SH-SY5Y (cell line): Measurements from ENCODE around the gene PAGE2.

Experiments used
- GATA2 ChIP-seq: IDR thresholded peaks from 2 replicates; pipeline ENCODE4 v1.6.1; 2011; ENCODE audit warnings: mild to moderate bottlenecking, low read depth, low read length
- GATA3 ChIP-seq: IDR thresholded peaks from 2 replicates; pipeline ENCODE4 v1.6.1; 2011; ENCODE audit warnings: low read depth, mild to moderate bottlenecking, low read length, moderate library complexity

The PAGE2 gene, protein sequence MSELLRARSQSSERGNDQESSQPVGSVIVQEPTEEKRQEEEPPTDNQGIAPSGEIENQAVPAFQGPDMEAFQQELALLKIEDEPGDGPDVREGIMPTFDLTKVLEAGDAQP

GRCh38 chrX:55088795-55089489 lies at the start of gene PAGE2:
Gene PAGE2, plus strand, starts transcription at chrX:55089018. Its CDS starts 1,003 bp downstream, at chrX:55090021.
- TF ChIP-seq GATA3, result no peak
- no peak for TF ChIP-seq GATA2

DNA sequence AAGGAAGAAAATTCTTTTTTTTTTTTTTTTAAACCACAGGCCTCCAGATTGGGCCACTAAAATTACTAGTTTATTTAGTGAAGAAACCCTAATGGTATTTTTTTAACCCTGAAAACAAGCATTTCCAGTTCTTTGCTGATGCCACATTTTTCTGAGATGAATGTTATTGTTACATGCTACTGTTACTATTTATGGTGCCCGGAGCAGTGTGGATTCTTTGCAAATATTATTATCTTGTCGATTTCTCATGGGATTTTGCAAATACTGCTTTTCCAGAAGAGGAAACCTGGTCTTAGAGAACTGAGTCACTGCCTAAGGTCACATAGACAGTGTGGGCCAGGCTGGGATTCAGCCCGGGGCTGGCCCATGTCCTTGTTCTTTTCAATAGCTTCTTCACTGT lies 49.3 kb upstream of the PAGE2 start:
- TF ChIP-seq GATA3, result no peak
- TF ChIP-seq GATA2, result no peak

DNA sequence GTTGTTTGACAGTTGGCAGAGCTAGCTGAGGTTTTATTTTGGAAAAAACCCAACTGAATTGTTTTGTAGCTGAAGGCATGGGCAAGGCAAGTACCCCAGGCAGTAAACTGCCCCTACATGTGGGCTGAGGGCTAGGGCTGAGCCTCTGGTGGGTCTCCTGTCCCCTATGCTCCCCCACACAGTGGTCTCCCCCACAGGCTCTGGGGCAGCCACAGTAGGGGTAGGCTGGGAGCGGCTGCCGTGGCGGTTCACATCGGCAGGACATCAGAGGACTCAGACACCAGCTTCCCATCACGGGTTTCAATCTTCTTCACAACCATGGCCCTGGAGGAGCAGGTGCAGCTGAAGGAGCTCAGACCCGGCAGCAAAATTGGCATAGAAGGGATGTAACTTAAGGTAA lies 47.3 kb upstream of the PAGE2 start:
- TF ChIP-seq GATA2 (no peak), GATA3 (no peak)

GRCh38 chrX:55056820-55057674 lies 31.8 kb upstream of the PAGE2 start:
- TF ChIP-seq GATA2 (no peak), GATA3 (no peak)

DNA sequence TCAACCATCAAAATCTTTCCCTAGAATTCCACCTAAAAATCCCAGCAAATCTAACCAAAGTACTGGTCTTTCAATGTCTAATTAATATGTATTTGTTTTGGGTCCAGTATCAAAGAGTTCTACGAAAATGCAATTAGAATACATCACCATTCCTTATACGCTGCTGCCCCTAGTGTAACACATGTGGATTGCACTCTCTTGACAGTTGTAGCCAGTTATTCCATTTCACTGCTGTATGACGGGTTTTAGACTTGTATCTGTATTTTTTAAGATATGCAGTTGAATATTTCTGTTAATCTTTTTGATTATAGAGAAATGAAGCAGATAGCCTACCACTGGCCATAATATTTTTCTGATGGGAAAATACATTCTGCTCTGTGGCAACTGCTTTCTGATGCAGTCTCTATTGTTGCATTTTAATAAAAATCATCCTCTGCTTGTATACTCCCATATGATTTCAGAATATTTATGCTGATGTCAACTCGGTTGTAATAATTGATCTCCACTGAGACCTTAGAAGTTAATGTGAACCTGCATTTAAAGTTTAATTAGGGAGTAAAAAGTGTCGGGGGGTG lies 31.1 kb upstream of the PAGE2 start:
- no peak for TF ChIP-seq GATA2
- no peak for TF ChIP-seq GATA3

DNA sequence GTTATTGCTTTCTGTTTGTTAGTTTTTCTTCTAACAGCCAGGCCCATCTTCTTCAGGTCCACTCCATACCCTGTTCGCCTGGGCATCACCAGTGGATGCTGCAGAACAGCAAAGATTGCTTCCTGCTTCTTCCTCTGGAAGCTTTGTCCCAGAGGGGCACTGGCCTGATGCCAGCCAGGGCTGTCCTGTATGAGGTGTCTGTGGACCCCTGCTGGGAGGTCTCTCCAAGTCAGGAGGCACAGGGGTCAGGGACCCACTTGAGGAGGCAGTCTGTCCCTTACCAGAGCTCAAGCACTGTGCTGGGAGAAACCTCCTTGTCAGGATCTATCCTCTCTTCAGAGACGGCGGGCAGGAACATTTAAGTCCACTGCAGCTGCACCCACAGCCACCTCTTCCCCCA lies 16.5 kb upstream of the PAGE2 start:
- no peak for TF ChIP-seq GATA3
- no peak for TF ChIP-seq GATA2

DNA sequence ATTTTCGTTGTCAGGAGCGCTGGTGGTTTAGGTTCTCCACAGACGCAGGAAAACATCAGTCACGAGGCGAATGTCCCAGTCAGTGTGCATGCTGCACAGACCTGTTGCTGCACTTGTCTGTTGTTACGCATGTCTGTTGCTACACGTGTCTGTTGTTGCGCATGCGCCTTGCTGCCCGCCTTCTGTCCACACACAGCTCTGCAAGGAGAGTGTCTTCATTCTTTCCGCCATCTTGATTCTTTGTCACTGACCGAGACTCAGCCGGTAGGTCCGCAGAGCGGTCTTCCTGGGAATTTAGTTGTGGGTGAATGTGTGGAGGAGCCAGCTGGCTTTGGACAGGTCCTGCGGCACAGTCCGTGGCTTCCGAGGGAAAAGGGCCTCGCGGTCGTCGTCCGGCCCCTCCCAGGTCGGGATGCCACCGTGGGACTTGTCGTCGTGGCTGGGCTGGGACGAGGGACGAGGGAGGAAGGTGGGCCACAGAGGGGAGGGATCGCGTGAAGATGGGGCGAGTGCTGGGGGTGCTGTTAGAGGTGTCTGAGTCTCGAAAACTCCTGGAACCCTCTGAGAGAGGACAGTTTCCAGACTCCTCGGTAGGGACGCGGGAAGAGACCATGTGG lies 13.9 kb upstream of the PAGE2 start, which contains the start of gene PAGE2B:
PAGE2B (plus strand) TSS at position 180 of the 617 bp plus-strand sequence. CDS start 1,012 bp downstream, outside the sequence.
- TF ChIP-seq GATA3 (no peak), GATA2 (no peak)

DNA sequence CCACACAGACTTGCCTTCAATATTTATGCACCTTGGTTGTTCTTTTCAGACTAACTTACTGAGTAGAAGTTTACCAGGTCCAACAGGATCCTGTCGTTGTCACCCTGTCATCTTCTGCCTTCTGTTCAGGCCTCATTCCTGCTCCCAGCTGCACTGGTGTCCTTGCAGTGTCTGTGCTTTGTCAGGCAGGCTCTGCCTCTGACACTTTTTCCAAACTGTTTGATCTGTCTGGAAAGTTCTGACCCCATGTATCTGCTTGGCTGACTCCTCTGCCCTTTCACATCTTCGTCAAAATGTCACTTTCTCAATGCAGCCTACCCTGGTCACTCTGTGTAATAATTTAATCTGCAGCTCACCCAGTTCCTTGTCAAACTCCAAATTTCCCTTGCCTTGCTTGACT lies 9.9 kb downstream of the PAGE2 start:
- TF ChIP-seq GATA3, result no peak
- no peak for TF ChIP-seq GATA2

DNA sequence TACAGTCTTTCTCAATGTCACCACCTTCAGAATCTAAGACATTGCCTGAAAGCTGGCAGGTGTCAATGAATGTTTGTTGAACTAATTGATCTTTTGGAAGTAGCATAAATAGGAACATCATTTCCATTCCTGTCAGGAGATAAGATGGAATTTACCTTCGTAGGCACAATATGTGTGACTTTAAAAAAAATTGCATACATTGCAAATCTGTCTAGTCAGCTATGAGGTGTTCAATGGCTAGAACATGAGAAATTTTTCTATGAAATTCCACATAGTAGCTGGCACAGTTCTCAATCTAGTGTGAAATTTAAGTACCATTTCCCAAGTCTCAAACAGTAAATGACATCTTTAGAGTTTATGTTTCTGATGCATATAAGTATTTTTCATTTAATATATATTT lies 10.3 kb downstream of the PAGE2 start:
- no peak for TF ChIP-seq GATA2
- TF ChIP-seq GATA3, result no peak

DNA sequence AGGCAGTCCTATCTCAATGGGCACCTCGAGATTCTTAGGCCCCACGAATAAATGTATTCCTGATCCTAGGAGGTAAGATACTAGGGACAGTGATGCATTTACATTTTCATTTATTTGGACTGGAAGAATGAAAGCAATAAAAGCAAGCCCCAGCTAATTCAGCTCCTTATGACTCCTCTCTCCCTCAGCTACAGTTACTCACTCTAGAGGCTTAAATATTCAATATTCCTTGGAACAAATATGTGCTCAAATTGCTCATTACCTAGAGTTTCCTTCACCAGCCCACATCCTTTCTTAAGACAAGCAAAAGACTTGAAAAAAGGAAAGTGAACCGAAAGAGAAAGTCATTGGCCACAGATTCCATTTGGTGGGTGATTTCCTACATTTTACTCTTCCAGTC lies 13.9 kb downstream of the PAGE2 start:
- TF ChIP-seq GATA3 (no peak), GATA2 (no peak)

DNA sequence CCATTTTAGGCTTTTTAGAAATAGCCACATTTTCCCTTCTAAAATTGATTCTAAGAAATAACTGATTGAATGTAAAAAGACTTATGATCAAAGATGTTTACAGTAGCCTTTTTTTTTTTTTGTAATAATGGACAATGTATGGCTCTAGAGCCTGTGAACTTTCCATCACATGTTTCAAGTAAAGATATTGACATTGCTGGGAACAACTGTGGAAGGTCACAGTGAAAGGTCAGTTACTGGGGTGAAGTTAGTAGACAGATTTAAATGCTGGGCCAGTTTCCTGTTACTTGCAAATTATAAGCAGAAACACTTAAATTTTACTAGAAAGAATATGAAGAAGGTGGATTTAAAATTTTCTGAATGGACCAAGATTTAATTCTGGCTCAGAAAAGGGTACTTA lies 18.4 kb downstream of the PAGE2 start:
- TF ChIP-seq GATA2 (no peak), GATA3 (no peak)

DNA sequence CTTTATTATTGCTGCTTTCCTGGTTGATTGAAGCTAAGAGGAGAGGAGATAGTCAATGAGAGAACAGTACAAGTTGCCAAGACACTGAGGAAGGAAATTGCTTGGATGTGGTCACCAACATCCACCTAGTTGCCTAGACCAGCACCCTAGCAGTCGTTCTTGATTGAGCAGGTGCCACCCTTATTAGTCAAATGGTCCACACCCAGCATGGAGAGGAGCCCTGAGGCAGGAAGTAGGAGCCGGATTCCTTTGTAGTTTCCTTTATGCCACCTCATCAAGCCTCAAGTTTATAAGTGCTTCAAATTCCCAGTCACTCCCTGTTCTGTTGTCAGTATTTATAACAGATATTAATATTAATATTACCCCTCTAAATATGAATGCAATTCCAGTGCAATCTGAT lies 19.1 kb downstream of the PAGE2 start:
- TF ChIP-seq GATA2 (no peak), GATA3 (no peak)

DNA sequence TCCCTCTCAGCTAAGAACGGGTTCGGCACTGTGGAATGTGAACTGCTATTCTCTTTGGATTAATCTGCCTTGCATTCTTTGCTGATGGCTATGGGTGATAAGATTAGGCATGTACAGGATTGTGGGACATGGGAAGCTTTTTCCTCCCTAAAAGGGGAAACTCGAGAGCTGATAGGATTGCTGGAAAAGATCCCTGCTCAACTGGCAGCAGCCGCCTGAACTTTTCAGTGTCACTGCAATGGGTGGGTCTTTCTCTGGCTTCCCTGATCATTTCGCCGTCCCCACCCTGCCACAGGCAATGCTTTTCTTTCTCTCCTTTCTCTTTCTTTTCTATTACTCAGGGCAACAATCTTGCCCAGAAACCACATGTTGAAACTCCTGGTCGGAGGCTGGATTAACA lies 20.5 kb downstream of the PAGE2 start:
- TF ChIP-seq GATA2, result no peak
- no peak for TF ChIP-seq GATA3
